Fibroblast of peridontal ligament (primary cell): Measurements from ENCODE around the gene CCT6B.
"Not testable (repeated sequence)": the region's sequence is repeated elsewhere in the genome, so short reads cannot be mapped to it uniquely, and the experiment has no call there.

Experiments
- DNase-seq: peaks from one replicate; pipeline ENCODE4 v3.0.0-alpha.2; 2010; ENCODE audit errors: extremely low read depth

The CCT6B gene

DNA sequence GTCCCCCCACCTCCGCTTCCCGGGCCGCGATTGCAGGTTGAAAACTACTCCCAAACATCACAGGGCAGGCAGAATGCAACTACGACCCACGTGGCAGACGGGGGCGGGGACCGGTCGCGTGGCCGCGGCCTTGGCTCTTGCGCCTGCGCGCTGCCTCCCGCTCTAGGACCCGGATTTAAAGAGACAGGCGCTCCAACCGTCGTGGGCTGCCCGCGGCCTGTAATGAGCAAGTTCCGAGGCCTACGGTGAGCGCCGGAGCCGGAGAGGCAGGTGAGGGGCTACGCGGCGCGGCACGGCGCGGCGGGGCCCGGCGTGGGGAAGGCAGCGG lies 19.1 kb upstream of the CCT6B start, which contains the start of gene LIG3:
TSS of gene LIG3 (plus strand) at position 160 of the 328 bp plus-strand sequence. CDS start 2,494 bp downstream, outside the sequence.
- DNase-seq = peak; percentile 90

DNA sequence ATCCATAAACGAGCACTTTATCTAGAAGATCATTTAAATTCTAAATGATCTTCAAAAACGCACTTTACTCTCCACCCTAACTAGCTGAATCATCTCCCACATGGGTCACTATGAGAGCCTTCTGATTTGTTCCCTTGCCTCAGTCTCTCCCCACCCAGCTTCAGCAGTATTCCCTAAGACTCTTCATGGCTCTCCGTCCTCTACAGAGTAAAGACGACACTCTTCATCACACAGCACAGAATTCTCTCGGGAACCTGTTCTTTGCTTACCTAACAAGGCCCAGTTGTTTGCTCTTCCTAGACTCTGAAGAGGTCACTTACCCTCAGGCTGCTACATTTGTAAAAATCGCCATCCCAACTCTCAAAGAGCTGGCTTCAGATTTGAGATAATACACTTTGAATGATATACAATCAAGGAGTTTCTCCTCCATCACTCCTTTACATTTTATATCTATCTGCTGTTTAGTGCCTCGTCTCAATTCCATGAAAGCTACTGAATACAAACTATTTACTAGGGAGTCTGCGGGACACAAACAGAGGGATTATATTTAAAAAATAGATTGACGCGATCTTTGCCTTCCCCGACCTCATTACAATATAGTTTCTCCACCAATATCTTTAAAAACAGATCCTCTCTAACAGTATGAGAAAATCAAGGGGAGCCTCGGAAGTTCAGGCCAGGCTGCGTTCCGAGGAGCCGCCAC lies 18.5 kb upstream of the CCT6B start:
- peak; percentile 35 for DNase-seq

DNA sequence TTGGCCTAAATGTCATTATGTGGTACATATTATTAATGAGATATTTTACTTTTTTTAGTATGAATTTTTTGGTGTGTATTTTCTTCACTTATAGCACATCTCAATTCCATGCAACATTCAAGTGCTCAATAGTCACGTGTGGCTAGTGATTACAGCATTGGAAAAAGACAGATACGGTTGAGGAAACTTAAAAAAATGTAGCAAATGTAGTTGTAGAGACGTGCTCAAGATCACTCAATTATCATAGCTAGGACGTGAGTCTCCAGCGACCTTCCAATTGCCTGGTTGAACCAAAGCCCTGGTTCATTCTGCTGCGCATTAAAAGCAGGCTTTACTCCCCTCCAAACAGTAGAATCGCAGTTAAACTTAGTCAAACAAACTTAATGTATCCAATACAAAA lies 17.9 kb upstream of the CCT6B start:
- no peak for DNase-seq

DNA sequence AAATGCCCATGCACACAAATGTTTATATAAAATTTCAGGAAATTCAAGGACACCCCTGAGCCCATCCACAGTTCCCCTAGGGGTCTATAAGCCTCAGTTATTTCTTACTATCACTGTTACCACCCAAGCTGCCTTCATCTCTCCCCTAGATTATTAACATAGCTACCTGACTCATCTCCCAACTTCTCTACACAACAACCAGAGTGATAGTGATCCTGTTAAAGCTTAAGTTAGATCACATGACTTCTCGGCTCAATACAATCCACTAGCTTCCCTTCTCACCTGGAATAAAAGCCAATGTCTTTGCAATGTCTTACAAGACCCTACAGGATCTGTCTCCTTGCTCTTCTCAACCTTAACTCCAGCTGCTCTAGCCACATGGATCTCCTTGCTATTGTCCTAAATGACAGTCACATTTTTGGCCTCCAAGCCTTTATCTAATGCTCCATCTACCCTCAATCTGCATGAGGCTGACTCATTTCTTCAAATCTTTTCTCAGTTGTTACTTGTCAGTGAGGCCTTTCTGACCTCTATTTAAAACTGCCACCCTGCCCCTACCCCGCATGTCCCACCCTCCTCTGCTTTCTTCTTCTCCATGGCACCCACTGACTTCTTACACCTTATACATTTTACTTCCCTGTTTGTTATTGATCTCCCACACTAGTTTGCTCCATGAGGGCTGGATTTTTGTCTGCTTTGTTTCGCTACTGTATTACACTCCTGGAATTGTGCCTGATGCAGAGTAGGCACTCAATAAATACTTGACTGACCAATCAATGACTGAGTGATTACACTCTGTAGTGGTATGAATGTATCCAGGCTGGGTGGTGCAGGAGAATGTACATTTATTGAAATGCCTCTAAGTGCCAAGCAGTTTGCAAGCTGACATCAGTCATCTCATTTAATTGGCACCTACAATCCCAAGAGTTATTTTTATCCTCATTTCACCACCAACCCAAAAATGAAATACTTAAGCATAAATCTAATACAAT lies 13.8 kb upstream of the CCT6B start:
- no peak for DNase-seq

DNA sequence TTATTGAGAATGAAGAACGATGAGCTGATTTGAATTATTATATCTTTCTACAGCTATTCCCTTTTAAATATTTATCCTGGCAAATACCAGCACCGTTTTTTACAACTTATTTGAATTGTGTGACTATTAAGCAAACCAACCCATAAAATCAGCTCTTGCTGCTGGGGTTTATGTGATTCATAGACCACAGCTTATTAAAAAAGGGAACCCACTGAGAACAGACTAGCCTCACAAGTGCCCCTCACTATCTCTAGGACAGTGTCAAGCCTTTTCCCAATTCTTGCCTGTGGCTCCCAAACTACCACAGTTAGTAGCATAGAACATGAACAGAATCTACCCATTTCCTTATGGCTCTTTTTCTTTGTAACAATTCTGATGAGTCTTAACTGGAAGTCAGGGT lies 12.9 kb upstream of the CCT6B start:
- no peak for DNase-seq

DNA sequence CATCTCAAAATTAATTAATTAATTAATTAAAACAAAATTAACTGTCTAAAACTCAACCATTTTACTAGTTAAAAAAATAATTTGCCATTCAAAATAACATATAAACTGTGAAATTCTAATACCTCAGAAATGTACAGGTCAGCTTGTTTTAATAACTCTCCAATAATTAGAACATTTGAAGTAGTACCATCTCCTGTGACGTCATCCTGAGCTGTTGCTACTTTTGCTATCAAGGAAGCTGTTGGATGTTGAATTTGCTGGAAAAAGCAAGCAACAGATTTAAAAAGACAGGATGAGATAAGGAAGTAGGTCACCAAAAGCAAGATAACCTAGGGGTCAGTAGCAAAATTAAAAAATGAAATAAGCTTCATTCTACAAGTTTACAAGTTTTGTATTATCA lies 2.8 kb downstream of the CCT6B start:
- DNase-seq = no peak

DNA sequence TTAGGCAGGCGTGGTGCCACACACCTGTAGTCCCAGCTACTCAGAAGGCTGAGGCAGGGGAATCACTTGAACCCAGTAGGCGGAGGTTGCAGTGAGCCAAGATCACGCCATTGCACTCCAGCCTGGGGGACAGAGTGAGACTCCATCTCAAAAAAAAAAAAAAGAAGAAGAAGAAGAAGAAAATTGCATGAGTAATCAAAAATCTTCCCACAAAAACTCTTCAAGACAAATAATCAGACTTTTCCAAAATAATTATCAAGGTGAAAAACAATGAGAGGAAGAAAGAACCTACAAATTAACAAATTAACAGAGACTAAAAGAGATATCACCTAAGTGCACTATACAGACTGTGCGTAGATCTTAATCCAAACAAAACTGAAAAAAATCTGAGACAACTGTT lies 10.5 kb downstream of the CCT6B start:
- DNase-seq = not testable (repeated sequence)

DNA sequence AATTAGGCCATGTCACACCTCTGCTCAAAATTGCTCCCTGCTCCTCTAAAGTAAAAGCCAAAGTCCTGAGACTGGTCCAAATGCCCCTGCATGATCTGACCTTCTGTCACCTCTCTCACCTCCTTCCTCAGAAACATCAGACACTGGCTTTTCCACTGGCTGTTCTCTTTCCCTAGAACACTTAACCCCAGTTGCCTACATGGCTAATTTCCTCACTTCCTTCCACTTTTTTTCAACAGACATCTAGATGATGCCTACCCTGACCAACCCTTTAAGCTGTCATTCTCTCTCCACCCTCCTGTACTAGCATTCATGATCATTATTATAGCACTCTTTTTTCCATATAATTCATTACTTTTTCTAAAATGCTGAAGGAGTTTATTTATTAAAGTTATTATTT lies 31.0 kb downstream of the CCT6B start:
- no peak for DNase-seq

DNA sequence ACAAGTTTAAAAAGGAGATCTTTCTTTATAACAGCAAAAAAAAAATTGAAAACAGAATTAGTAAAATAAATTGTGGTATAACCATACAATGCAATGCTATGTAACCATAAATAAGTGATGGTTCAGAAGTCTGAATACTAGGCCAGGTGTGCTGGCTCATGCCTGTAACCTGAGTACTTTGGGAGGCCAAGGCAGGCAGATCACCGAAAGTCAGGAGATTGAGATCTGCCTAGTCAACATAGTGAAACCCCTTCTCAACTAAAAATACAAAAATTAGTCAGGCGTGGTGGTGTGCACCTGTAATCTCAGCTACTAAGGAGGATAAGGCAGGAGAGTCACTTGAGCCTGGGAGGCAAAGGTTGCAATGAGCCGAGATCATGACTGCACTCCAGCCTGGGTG lies 34.6 kb downstream of the CCT6B start:
- DNase-seq = no peak

DNA sequence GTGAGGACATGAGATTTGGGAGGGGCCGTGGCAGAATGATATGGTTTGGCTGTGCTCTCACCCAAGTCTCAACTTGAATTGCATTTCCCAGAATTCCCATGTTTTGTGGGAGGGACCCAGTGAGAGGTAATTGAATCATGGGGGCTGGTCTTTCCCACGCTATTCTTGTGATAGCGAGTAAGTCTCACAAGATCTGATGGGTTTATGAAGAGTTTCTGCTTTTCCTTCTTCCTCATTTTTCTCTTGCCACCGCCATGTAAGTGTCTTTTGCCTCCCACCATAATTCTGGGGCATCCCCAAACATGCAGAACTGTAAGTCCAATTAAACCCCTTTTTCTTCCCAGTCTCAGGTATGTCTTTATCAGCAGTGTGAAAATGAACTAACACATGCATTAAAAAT lies 40.6 kb downstream of the CCT6B start:
- no peak for DNase-seq

DNA sequence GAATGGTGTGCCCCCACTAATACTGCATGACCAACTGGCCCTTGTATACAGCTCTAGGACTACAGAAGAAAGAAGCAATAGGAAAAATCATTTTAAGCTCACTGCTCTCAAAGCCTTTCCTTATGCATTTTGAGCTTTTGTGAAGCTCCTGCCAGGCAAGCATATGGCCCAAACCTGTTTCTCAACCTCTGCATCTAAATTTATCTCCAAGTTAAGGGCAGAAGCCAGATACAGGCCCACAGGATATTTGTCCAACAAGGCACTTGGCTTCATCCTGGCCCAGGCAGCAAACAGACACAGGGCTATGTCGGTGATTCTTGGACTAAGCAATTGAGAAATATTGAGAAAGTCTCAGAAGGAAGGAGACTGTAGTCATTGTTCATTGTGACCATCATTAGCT lies 43.9 kb downstream of the CCT6B start:
- no peak for DNase-seq

DNA sequence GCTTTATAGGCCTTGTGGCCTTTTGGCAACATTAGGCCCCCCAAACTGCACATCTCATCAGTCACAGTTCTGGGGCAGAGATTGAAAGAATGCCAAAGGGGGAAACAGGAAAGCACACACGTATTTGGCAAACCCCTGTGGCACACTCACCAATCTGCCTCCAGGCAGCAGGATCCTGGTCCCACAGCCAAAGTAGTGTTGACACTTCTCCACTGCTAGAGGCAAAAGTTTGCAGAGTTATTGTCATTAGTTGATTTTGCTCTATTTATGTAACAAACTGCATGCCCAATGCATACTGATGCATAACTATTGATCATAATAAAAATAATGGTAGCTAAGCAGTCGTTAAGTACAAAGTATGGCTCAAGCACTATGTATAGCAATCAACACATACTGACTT lies 45.1 kb downstream of the CCT6B start:
- DNase-seq = no peak

DNA sequence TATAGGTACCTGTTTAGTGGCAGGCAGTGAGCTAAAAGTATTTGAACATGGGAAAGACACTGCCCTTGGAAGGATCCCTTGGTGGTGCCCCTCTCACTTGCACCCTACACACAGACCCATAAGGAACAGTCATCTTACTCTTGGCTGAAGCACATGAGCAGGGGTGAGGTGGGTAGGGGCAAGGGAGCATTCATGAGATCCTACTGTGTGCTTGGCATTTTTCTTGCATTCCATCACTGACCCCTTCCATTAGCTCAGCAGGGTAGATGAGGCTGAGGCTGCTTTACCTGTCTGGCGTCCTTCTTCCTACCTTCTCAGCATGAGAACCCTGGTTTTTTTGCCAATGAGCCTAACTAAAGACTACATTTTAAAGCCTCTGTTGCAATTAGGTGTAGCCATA lies 48.3 kb downstream of the CCT6B start:
- DNase-seq = no peak

DNA sequence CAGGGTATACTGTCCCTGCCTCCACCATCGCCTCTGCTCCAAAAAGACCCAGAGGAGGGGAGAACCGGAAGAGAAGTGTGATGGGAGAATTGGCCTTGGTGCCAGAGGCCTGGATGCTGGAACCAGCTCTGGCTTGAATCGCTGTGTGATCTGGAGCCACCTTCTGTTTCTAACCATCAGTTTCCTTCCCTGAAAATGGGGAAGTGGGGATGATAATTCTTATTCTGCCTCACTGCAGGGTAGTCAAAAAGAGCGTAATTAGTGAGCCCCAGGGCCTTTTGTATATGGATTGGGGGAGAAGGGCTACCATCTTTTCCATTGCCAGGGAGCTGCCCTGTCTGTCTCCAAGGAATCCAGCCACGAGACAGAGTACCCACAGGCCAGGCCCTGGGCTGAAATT lies 52.2 kb downstream of the CCT6B start:
- DNase-seq = no peak

DNA sequence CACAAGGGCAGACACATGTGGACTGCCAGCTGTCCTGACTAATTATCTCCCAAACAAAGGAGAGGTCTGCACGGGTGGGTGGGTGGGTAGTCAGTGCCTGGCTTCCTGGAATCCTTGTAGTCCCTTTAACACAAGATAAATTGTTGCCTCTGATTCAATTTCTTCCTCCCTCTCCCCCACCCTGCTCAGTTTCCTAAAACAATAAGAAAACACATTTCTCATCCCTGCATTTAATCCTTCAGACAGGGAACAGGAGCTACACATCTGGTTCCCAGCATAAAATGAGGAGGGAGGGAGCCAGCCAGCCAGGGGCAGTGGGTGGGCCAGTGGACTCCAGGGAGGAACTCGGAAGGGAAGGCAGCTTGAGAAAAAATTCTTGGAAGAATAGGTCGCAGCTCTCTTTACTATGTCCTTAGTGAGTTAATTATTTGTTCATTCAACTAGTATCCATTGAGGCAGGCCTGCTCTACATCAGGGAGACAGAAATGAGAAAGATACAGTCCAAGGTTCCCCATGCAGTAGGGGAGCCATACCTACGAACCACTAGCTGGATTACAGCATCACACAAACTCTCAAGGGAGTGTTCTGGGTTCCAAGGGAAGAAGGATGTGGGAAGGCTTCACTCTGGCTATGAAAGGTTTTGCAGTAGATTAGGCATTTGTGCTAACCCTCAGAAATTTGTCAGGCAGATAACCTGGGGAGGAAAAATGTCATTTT lies 58.3 kb downstream of the CCT6B start:
- DNase-seq = no peak

DNA sequence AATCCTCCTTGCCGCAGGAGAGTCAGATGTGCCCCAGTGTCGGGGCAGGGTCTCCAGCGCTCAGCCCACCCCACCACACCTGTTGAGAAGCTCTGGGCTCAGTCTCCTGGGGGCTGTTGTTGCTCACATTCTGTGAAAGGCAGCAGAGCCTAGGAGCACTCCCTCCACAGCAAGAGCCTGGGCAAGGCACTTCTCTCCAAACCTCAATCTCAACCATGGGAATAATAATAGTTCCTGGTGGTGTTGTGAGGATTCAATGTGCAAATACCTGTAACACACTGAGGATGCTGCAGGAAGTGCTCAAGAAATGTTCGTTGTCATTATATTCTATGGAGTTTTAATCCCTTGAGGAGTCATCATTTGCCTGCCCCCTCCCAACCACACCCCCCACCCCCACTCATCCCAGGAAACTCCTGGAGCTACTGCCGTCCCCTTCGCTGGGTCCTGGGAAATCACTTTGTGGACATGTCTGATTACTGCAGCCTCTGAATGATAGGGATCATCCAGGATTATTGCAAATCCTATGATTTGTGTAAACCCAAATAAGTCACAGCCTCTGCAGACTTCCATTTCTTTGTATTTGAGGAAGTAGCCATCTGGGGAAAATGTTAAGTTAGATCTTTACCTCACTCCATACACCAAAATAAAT lies 61.5 kb downstream of the CCT6B start:
- no peak for DNase-seq

DNA sequence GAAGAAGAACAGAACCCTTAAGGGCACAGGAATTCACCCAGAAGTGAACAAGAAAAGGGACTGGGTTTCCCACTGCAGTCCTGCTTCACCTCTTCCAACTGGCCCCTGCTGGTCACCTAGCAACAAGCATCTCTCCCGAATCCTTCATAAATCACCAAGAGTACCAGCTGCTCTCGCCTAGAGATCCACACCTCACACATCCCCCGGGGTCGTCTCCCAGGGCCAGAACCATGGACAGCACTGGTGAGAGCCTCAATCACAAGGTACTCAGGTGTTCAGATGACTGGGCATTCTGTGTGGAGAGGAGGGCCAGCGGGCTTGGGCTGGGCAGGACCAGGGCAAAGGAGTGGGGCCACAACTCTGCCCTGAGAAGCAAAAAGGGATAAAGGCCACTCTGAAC lies 65.9 kb downstream of the CCT6B start:
- no peak for DNase-seq

DNA sequence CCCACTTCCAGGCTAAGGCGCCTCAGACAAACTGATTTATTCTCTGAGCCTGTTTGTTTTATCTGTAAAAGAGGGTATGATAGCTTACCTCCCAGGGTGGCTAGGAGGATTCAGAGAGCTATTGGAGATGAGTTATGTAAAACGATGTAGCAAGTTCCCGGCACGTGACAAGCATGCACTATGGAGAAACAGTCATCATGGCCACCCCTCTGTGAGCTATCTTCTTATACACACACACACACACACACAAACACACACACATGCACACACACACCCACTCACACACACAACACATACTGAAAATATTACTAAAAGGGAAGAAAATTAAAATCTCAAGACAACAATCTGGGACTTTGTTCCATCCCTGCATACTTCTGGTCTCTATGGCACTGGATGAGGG lies 66.3 kb downstream of the CCT6B start:
- DNase-seq = no peak

DNA sequence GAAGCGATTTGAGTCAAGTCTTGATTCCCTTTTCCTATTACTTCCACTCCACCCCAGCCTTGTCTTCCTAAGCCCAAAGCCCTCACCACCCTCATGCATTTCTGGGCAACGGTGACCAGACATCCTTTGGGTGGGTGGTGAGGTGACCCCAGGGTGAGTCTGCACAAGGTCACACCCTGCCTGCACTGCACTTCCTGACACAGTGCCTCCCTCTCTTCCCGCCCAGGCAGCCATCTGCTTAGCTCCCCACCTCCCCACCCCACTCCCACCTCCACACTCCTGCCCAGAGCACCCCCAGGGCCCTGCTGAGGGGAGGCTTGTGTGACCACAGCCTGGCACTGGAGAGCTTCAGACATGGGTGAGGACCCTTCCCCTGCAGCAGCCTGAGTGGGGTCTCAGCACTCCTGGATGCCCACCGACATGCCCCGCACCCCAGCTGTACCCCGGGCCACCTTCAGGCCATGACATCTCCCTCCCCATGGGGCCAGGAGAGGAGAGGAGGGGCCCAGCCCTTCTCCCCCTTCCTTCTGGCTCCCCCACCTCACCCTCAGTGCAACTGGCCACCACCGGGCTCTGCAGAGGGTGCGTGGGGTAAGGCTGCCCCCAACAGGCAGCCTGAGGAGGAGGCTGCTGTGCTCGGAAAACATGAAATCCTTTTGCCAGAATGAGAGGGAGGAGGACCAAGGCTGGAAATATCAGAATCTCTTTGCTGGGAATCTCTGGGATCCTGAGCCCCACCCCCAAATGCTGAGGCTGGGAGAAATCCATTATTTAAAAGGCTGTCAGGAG lies 68.6 kb downstream of the CCT6B start:
- DNase-seq = no peak

DNA sequence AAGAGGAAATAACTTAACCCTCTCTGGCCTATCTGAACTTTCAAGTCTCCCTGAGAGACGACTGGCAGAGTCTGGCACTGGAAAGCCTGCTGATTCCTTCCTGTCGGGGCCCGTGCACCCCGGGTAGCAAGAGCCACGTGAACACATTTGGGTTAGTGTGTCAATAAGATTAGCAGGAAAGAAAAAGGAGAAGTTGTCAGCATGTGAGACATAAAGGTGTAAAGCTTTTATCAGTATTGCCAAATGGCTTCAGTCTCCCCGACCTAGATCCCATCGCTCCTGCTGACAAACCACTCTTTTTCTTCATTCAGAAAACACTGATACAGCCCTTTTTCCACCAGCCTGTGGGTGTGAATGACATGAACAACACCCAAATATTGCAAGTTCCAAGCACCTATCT lies 74.4 kb downstream of the CCT6B start:
- DNase-seq = no peak

DNA sequence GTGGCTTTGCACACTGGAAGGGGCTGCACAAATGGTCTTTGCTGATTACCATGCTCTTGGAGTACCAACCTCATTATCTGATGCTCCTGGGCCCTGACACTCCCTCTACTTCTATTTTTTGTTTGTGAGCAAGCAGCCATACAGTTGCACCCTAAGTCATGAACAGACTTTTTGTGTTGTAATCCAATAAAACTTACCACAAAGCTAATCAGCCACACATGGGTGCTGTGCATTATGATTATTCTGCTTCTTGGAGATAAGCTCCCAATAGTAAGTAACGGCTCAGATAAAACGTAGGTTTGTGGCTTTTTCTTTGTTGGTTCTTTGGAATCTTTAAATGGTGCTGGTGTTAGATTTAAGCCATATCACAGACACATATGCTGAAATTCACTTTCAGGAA lies 76.2 kb downstream of the CCT6B start:
- no peak for DNase-seq
